Neural progenitor cell (in vitro differentiated cells): ENCODE measurements around the gene EN2. TPM values are rescaled to one million over a fixed set of nuclear protein-coding genes. Genes with fewer than 3 reads are reported as not detected.

Source experiments
- DNase-seq: peaks from one replicate; pipeline ENCODE4 v3.0.0-alpha.2; 2016; ENCODE audit warnings: low spot score
- H2AFZ ChIP-seq: fragments of 200-600 bp; sonication (generic); replicated peaks from 2 replicates; pipeline ENCODE4 v1.6.1; 2016; ENCODE audit warnings: antibody characterized with exemption
- H3F3A ChIP-seq: fragments of 200-600 bp; sonication (generic); 2 replicates; pipeline ENCODE4 v1.6.1; 2016; ENCODE audit warnings: antibody characterized with exemption, low read depth
- H3K27ac ChIP-seq: fragments of 200-600 bp; sonication (generic); 2 replicates; pipeline ENCODE4 v1.5.1; 2016; ENCODE audit warnings: mild to moderate bottlenecking
- H3K27me3 ChIP-seq: fragments of 200-600 bp; sonication (generic); 2 replicates; pipeline ENCODE4 v1.6.1; 2016; ENCODE audit warnings: mild to moderate bottlenecking, moderate library complexity
- H3K36me3 ChIP-seq: fragments of 200-600 bp; sonication (generic); 2 replicates; pipeline ENCODE4 v1.5.1; 2016
- H3K4me1 ChIP-seq: fragments of 200-600 bp; sonication (generic); 2 replicates; pipeline ENCODE4 v1.6.1; 2016; ENCODE audit warnings: mixed run types
- H3K4me2 ChIP-seq: fragments of 200-600 bp; sonication (generic); 2 replicates; pipeline ENCODE4 v1.6.1; 2016
- H3K4me3 ChIP-seq: fragments of 200-600 bp; sonication (generic); 2 replicates; pipeline ENCODE4 v1.5.1; 2016
- H3K79me2 ChIP-seq: fragments of 200-600 bp; sonication (generic); 2 replicates; pipeline ENCODE4 v1.6.1; 2016; ENCODE audit warnings: low read depth
- H3K9ac ChIP-seq: fragments of 200-600 bp; sonication (generic); 2 replicates; pipeline ENCODE4 v1.6.1; 2016
- H3K9me3 ChIP-seq: fragments of 200-600 bp; sonication (generic); 2 replicates; pipeline ENCODE4 v1.5.1; 2016; ENCODE audit warnings: low read depth
- H4K20me1 ChIP-seq: fragments of 200-600 bp; sonication (generic); 2 replicates; pipeline ENCODE4 v1.6.1; 2016; ENCODE audit warnings: low read depth
- H3K27ac Mint-ChIP-seq: 3 replicates; pipeline ENCODE4 v1.8.0; 2021; ENCODE audit warnings: mixed read lengths
- H3K27me3 Mint-ChIP-seq: 2 replicates; pipeline ENCODE4 v1.8.0; 2022; ENCODE audit warnings: low read depth, mild to moderate bottlenecking, inconsistent platforms, moderate library complexity, mixed read lengths; ENCODE audit not compliant: insufficient read depth
- H3K36me3 Mint-ChIP-seq: 3 replicates; pipeline ENCODE4 v1.8.0; 2021; ENCODE audit warnings: mixed read lengths
- H3K4me1 Mint-ChIP-seq: 3 replicates; pipeline ENCODE4 v1.8.0; 2021; ENCODE audit warnings: mixed read lengths
- H3K4me3 Mint-ChIP-seq: 3 replicates; pipeline ENCODE4 v1.8.0; 2021; ENCODE audit warnings: mild to moderate bottlenecking, moderate library complexity, mixed read lengths
- H3K9me3 Mint-ChIP-seq: 3 replicates; pipeline ENCODE4 v1.8.0; 2020; ENCODE audit warnings: mixed read lengths
- CTCF ChIP-seq: fragments of 200-600 bp; sonication (generic); IDR thresholded peaks from 2 replicates; pipeline ENCODE4 v1.5.1; 2017; ENCODE audit warnings: antibody characterized with exemption, mild to moderate bottlenecking
- EZH2 ChIP-seq: fragments of 200-600 bp; sonication (generic); IDR thresholded peaks from 2 replicates; pipeline ENCODE4 v1.6.1; 2017; ENCODE audit warnings: antibody characterized with exemption, mild to moderate bottlenecking, moderate library complexity
- EZH2phosphoT487 ChIP-seq: fragments of 200-600 bp; sonication (generic); IDR thresholded peaks from 2 replicates; pipeline ENCODE4 v1.6.1; 2017; ENCODE audit warnings: antibody characterized with exemption
- total RNA-seq: library from RNA; depleted of rRNA; stranded (reverse); fragments of >200 nt; gene quantifications from 2 replicates; pipeline ENCODE4 v1.2.3, GENCODE V29; 2015; ENCODE audit warnings: low replicate concordance

EN2 gene
- total RNA-seq, 1 donor from 2014 or later, result not detected

DNA sequence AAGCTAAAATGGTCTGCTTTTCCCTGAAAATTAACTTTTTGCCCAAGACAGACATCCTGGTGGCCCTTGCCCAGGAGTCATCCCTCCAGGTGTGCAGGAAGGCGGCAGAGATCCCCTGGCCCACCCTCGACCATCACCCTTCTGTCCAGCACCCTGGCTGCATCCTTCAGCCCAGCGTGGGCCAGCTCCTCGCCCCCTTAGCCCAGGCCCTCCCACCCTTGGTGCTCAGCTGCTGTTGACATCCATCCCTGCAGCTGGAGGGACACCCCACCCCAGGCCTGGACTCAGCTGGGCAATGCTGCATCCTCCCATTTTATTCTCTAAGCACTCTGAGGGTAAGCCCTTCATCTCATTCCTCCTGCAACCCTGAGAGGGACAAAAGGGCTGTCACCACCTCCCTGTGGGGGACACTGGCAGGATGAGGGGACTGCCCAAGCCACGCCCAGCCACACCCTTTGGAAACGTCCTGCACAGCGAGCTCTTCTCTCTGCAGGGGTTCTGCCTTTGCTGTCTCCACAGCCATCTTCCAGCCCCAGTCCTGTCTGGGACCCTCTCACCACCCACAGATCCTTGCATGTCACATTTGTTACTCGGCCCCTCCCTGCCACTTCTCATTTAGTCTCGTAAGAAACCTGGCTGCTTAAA is 30.7 kb downstream of the EN2 start:
- H3K4me1 ChIP-seq, result peaks cover 24% of the 10 kb centered on the region
- H3K9ac ChIP-seq, result no peak overlapping the region
- no peak overlapping the region for H3K27ac ChIP-seq
- peaks cover 100% of the 10 kb centered on the region for H3K27me3 ChIP-seq
- DNase-seq, result no peak
- no peak overlapping the region for H3K4me3 ChIP-seq
- H3K36me3 ChIP-seq, result no peaks in the 10 kb centered on the region
- H3K9me3 Mint-ChIP-seq, result no peaks in the 10 kb centered on the region
- peaks cover 85% of the 10 kb centered on the region for H3K4me1 Mint-ChIP-seq
- peaks cover 7% of the 10 kb centered on the region for H3K36me3 Mint-ChIP-seq
- H3F3A ChIP-seq, result peaks cover 14% of the 10 kb centered on the region
- H3K27me3 Mint-ChIP-seq, result peaks cover 18% of the 10 kb centered on the region
- H3K9me3 ChIP-seq, result no peaks in the 10 kb centered on the region
- no peak for TF ChIP-seq EZH2
- no peak for TF ChIP-seq CTCF
- TF ChIP-seq EZH2phosphoT487, result no peak
- H3K27ac Mint-ChIP-seq, result no peak overlapping the region
- no peak overlapping the region for H3K4me2 ChIP-seq
- no peaks in the 10 kb centered on the region for H3K79me2 ChIP-seq
- peak overlapping the region; percentile 2 for H3K4me3 Mint-ChIP-seq
- H2AFZ ChIP-seq, result no peak overlapping the region
- peaks cover 2% of the 10 kb centered on the region for H4K20me1 ChIP-seq

DNA sequence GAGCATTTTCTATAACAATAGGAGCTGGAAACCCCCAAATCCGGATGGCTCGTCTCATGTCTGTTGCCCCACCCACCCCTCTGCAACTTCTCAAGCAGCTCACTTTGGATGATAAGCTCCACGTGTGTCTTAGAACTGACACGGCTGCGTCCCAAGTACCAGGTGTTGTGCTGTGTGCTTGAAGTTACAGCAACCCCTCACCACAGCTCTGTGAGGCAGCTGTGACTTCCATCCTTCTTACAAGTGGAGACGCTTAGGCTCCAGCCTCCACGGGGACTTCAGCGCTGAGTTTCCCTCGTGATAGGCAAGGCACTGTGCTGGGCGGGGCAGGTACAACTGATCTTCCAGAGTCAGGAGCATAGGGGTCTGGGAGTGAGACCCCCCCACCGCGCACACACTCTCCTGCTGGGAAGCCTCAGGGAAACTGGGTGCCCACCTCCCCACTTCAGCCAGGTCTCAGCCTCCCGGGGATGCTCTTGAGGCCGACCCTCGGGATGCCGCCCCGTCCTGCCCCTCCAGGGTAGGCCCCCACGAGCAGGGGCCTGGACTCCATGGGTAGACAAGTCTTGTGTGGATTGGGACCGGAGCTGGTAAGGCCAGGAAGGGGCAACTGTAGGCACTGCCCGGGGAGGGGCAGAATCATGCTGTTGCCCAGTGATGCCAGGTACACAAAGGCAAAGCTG is 31.4 kb downstream of the EN2 start:
- peak overlapping the region; percentile 94 for H3K27ac Mint-ChIP-seq
- H3K27me3 ChIP-seq, result peaks cover 100% of the 10 kb centered on the region
- DNase-seq, result no peak

GRCh38 chr7:155489862-155490696 is 32.1 kb downstream of the EN2 start:
- peak; percentile 82 for DNase-seq

More for the DNA sequence above, 31.4 kb downstream of the EN2 start:
- Histone ChIP-seq H2AFZ (no peak overlapping the region), H3K27ac (no peak overlapping the region), H3K9ac (no peak overlapping the region), H3K9me3 (no peaks in the 10 kb centered on the region), H3K4me2 (no peak overlapping the region), H3K79me2 (no peaks in the 10 kb centered on the region), H3K36me3 (no peaks in the 10 kb centered on the region), H3K4me1 (peaks cover 21% of the 10 kb centered on the region), H3F3A (peaks cover 9% of the 10 kb centered on the region), H3K4me3 (no peak overlapping the region), H4K20me1 (no peaks in the 10 kb centered on the region)
- no peak overlapping the region for H3K4me3 Mint-ChIP-seq
- peaks cover 7% of the 10 kb centered on the region for H3K36me3 Mint-ChIP-seq
- TF ChIP-seq EZH2, result no peak
- peak; percentile 7 for TF ChIP-seq EZH2phosphoT487
- TF ChIP-seq CTCF, result no peak
- peaks cover 85% of the 10 kb centered on the region for H3K4me1 Mint-ChIP-seq
- H3K9me3 Mint-ChIP-seq, result no peaks in the 10 kb centered on the region
- H3K27me3 Mint-ChIP-seq, result peaks cover 18% of the 10 kb centered on the region

More at GRCh38 chr7:155489862-155490696, 32.1 kb downstream of the EN2 start:
- Histone ChIP-seq H3K4me2 (peak overlapping the region; percentile 68), H3K9ac (no peak overlapping the region), H3K4me3 (peak overlapping the region; percentile 15), H3K4me1 (peaks cover 21% of the 10 kb centered on the region), H3K27ac (no peak overlapping the region), H3K27me3 (peaks cover 100% of the 10 kb centered on the region), H3K79me2 (no peaks in the 10 kb centered on the region), H3K9me3 (no peaks in the 10 kb centered on the region), H4K20me1 (no peaks in the 10 kb centered on the region), H2AFZ (peak overlapping the region; percentile 36), H3K36me3 (no peaks in the 10 kb centered on the region), H3F3A (peaks cover 9% of the 10 kb centered on the region)
- no peak for TF ChIP-seq EZH2
- no peak for TF ChIP-seq EZH2phosphoT487
- TF ChIP-seq CTCF, result no peak
- Mint-ChIP-seq H3K4me1 (peaks cover 83% of the 10 kb centered on the region), H3K36me3 (peaks cover 7% of the 10 kb centered on the region), H3K27ac (peak overlapping the region; percentile 99), H3K9me3 (no peaks in the 10 kb centered on the region), H3K27me3 (peaks cover 14% of the 10 kb centered on the region), H3K4me3 (peak overlapping the region; percentile 82)
